Effector CD4-positive, alpha-beta T cell (primary cell): ENCODE results near the gene DTNB.

Experiments
- DNase-seq: peaks from one replicate; pipeline ENCODE4 v3.0.0-alpha.2; 2020

Gene DTNB

DNA sequence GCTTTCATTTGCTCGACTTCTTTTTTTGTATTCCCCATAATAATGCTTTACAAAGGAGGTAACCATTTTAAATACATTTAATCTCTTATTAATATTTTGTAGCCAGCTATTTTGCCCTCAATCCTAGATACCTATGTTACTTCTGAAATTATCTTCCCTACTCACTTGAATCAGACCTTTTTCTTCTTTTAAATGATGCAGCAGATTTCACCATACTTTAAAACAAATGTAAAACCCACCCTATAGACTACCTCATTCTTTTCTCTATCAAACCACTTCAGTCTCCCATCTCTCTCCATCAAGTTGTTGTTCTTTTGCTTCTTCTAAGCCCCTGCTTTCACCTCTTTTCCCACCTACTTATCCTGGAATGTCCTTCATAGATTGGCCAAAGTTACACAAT is 180.2 kb downstream of the DTNB start:
- DNase-seq: no peak

DNA sequence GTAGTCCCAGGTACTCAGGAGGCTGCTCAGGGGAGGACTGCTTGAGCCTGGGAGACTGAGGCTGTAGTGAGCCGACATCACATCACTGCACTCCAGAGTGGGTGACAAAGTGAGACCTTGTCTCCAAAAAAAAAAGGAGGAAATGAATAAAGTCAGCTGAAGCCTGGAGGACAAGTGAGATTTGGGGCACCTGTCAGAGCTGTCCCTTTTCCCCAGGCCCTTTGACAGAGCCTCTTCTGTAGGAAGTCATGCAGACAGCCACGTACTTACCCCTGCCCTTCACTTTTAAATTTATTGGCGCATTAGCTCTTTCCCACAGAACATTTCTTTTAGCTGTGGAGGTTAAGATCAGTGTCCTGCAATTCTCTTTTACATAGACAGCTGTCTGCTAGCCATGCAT is 180.7 kb downstream of the DTNB start:
- DNase-seq: no peak

GRCh38 chr2:25491966-25492532 is 181.3 kb downstream of the DTNB start:
- DNase-seq: no peak

DNA sequence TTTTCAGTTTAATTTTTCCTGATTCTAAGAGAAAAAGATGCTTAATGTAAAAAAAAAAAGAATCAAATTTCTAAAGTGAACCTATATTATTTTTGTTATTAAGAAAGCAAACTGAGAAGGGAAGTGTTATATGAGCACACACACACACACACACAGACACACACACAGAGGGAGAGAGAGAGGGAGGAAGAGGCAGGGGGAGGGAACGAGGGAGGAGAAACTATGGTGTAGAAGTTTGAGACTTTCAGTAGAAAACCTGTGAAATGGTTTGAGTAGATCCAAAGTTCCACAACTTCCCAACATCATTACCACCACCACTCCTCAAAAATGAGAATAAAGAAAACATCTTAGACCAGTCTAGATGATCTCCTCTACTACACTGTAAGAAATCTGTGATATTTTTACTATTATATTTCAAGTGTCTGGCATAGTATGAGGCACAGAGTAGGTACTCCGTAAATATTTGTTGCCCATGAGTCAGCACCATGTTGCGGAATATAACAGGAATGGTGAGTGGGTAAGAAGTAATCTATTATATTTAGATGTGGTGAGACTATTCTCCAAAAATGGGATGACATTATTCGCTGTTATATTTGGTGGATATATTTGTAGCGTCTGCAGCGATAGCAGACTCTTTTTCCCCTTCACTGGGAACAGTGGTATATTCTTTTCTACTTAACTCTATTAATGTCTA is 182.2 kb downstream of the DTNB start:
- DNase-seq: no peak

- no peak for DNase-seq
These were observed 183.2 kb downstream of the DTNB start for GRCh38 chr2:25490217-25490616.

DNA sequence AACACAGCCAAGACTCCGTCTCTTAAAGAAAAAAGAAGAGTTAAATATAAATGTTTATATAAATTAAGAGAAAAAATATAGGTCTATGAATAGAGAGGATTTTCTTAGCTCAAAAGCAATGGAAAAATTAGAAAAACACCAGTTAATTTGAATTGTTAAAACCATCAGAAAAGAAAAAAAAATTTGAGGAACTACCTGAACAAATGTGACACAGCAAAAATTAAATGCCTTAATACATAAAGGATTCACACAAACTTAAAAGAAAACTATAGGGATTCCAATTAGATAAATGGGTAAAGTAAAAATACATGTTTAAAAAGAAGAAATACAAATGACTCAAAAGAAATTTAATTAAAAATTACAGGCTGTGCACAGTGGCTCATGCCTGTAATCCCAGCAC is 183.7 kb downstream of the DTNB start:
- no peak for DNase-seq

DNA sequence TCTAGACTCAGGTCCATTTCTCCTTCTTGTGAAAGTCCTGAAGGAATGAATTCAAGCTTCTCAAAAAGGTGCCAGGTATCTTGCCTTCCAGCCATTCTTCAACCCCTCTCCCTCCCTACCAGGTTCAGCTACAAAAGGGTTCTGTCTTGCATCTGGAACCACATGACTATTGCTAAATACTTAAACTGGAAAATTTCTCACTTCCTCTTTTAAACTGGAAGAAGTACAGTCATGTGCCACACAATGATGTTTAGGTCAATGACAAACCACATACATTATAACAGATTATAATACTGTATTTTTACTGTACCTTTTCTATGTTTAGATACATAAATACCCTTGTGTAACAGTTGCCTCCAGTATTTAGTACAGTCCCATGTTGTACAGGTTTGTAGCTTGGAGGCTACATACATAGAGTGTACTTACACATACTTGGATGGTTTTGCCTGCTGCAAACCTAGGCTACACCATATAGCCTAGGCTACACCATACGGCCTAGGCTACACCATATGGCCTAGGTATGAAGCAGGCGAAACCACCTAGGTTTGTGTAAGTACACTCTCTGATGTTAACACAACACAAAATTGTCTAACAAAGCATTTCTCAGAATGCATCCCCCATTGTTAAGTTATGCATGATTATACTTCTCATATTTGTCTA is 189.6 kb downstream of the DTNB start:
- no peak for DNase-seq

- no peak for DNase-seq
These were observed 191.0 kb downstream of the DTNB start for GRCh38 chr2:25482341-25482740.

DNA sequence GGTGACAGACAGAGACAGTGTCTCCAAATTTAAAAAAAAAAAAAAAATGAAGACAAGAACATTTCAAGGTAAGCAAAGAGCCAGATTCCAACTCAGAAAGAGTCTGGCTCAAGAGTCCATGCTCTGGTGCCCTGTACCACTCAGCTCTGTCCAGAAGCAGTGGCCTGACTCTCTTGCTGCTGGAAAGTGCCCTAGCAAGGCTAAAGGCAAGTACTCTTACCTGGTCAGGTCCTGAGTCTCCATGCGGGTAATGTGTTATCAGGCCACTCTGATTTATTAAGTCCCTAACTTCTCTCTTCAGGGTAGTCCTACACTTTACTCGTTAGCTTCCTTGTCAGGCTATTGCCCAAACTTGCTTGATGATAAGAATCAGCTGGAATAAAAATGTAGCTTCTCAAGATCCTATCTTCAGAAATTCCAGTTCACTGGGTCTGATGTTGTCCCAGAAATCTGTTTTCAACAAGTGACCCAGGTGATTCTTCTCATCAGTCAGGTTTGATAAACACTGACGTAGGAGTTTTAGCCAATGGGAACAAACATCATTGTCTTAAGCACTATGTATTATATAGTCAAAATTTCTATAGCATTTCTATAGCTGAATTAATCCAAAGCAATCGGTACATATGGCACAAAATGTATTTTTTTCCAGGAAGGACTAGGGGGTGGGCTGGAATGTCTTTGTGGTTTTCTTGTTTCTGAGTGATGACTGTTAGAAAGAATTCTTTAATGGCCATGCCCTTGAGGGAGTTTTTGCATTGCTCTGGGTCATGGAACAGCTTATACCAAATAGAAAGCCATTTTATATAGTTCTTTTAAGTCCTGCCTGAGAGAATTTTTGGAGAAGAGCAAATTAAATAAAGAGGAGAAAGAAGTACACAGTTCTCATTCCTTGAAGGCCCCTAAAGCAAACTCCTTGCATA is 191.7 kb downstream of the DTNB start:
- DNase-seq: no peak

GRCh38 chr2:25480561-25480960 is 192.8 kb downstream of the DTNB start:
- DNase-seq: no peak

GRCh38 chr2:25479761-25480160 is 193.6 kb downstream of the DTNB start:
- no peak for DNase-seq

GRCh38 chr2:25478736-25479135 is 194.6 kb downstream of the DTNB start:
- no peak for DNase-seq

DNA sequence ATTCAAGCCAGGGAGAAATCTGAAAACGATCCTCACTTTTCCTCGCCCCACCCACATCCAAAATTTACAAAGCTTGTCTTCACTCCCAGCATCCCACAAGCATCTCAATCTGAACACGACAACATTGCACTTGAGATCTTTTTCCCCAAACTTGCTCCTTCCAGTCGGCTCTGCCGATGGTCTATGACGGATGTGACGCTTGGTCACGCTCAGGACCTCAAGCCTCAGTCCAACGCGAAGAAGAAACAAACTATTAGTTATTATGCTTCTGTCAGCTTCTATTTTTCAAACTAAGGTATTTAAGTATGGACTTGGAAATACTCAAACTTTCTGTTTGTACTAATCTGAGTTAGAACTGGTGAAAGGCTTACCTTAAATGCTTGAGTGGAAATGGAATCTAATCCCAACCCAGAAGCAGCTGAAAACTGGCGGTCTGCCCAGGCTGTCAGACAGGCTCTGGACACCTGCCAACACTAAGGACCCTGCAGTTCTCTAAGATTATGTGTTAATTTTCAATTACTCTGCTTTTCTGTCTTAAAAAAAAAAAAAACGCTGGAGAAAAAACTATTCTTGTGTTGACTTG is 199.5 kb downstream of the DTNB start:
- DNase-seq: no peak

DNA sequence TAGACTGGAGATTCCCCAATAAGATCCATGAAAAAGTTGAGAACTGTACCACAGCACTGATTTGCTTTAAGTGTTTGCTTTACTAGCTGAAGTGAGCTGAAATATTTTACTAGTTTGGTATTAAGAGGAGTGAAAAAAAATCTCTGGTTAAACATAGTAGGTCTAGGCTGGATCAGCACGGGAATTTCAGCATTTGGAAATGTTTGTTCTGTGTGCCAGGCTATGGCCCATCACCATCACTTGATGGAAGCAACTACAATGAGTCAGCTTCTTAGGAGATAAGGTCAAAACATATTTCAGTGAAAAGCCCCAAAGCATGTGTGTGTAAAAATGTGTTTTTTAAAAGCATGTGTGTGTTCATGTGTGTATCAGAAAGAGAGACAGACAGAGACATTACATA is 200.2 kb downstream of the DTNB start:
- no peak for DNase-seq

DNA sequence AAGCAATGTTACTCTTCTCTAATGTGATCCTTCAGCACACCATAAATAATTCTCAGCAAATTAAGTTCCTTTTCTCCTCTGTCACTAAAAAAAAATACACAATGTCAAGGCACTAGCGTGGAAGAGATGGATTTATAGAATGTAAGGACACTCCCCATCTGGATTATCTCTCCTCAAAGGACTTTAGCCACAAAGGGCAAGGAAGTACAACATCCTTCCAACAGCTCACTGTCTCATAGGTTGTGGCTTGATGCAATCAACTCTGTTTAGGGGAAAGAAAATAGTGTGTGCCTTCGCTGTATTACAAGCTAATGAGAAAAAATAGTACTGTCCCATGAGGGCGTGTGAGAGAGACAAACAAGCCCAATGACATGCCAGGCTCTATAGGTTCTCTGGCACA is 202.6 kb downstream of the DTNB start:
- DNase-seq: no peak

GRCh38 chr2:25467743-25468142 is 205.6 kb downstream of the DTNB start:
- DNase-seq: no peak

DNA sequence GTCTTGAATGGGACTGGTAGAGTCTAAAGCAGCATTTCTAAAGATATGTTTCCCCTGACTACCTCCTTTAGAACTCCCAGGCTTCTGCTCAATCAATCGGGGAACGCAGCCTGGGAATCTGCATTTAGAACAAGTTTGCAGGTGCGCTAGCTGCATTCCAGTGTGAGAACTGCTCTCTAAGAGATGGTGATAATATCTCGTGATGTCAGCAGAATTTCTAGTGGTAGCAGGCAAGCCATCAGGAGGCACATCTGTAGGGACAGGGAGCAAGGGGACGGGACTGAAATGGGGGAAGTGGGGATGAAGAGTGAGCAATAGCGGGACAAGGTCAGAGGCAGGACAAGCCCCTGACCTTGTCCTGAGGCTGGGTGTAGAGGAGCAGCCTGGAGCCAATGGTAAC is 211.4 kb downstream of the DTNB start:
- no peak for DNase-seq

GRCh38 chr2:25460261-25460905 is 213.0 kb downstream of the DTNB start:
- no peak for DNase-seq

DNA sequence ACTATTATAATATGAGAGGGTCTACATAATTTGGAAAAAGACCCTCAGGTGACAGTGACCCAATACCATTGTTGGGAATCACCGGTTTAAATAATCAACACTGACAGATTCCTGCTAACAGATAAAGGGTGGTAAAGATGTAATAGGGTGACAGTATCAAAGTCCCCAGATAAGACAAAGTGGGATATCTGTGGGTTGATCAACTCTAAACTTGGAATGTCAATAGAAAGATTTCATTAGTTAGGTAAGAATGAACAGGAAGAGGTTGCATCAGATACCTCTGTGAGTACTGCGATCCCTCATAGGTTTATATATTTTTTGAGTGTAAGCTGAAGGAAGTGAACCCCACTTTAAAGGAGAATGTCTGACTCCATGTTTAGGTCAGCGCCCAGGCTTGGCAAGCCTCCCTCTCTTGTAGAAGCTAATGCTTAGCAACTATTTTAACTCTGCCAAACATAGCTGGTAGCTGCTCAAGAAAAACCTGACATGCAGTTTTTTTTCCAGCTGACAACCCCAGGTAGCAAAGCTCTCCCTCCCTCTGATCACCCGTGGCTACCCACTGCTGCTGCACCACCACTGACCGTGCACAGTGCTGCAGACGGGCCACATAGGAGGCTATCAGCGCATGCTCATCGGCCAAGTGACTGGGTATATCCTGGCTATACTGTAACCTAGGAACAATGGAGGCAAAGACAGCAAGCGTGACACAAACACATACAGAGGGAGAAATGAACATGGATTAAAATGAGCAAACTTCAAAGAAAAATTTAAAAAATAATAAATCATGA is 218.4 kb downstream of the DTNB start:
- no peak for DNase-seq

DNA sequence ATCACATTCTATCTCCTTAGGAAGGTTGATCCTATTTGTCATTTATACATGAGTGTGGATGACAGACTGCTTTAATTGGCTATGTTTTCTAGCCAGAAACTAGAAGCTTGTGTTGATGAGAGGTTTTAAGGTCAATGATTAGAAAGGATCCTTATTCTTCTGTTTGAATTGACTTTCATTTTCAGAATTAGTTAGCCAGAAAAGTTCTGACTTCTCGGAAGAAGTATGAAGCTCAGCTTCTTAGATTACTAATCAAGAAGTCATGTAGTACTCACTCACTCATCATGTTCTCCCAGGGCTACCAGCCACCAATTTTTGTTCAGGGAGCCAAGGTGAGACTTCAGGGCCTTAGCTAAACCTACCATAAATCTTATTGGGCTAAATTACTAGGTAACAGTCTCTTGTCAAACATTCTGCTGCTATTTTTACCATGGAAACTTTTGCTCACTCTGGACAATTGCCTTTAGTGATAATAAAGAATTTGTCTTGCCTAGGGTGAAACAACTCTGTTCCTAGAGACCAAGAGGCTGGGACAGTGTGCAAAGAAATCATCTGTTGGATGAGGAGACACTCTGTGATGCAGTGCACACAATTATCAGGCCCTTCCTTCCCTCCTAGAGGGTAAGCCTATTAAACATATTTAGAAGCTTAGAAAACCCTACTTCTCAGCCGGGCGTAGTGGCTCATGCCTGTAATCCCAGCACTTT is 220.0 kb downstream of the DTNB start:
- DNase-seq: no peak

GRCh38 chr2:25448808-25449207 is 224.6 kb downstream of the DTNB start:
- no peak for DNase-seq
